ENCODE data around the gene FADS1.

- TF ChIP-seq CTCF (conservative IDR thresholded peaks at IDR 0.05 in 1 of 2, IDR thresholded peaks at IDR 0.05 in 1 of 2; ENCODE audit: low read depth in 1 of 2, low read length in 2 of 2) (no peak), EZH2 (IDR thresholded peaks at IDR 0.05; ENCODE audit: low read length, missing control alignments) (no peak)
Measured at GRCh38 chr11:61785837-61786402, 30.9 kb downstream of the FADS1 start.
